ENCODE results near the gene CAMK4.

GRCh38 chr5:111238431-111239225 is 14.4 kb downstream of the CAMK4 start:
- TF ChIP-seq CTCF (IDR thresholded peaks at IDR 0.05), result no peak
- no peak for TF ChIP-seq POLR2A (IDR thresholded peaks at IDR 0.05)

Data from thyroid gland (tissue), 4 donors.